ENCODE data around the gene OLA1. TPM values are rescaled to one million over a fixed set of nuclear protein-coding genes. Genes with fewer than 3 reads are reported as not detected.

Gene OLA1
- total and polyA plus RNA-seq, 9 of the 15 experiments (the other 6 are each of a cell fraction or from before 2014, with no cell fraction given): 208 to 353 (median 225) TPM

DNA sequence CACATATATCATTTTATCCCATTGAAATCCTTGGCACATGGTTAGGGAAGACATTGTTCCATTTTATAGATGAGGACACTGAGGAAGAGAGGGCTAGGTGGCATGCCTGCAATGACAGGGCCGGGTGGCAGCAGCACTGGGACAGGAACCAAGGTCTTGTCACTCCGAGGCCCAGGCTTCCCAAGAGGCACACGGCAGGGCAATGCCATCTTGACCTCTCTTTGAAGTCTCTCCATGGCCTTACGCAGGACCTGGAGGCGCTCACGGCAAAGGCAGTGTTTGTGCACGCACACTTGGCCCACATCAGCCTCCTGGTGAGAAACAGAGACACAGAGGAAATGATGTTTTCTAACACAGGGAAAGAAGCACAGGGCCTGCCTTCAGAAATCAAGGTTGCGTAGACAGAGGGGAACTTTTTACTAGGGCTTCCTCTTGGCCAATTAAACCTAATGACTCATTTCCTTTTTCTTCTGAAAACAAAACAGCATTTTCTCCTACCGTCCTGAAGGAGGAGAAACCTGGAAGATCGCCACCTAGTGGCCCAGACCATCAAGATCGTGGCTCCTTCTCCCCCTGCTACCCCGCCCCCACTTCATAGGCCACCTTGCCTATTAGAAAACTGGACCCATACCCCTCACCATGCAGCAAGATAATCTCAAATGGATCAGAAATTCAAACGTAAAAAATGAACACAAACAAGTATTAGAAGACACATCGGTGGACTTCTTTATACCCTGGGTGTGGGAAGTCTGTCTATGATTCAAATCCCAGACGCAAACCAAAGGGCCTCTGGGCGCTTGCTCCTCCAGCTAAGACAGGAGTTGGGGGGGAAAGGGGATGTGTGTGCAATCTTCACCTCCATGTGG, 208.5 kb downstream of the OLA1 start (continued):
- TF ChIP-seq, protein P1, sequence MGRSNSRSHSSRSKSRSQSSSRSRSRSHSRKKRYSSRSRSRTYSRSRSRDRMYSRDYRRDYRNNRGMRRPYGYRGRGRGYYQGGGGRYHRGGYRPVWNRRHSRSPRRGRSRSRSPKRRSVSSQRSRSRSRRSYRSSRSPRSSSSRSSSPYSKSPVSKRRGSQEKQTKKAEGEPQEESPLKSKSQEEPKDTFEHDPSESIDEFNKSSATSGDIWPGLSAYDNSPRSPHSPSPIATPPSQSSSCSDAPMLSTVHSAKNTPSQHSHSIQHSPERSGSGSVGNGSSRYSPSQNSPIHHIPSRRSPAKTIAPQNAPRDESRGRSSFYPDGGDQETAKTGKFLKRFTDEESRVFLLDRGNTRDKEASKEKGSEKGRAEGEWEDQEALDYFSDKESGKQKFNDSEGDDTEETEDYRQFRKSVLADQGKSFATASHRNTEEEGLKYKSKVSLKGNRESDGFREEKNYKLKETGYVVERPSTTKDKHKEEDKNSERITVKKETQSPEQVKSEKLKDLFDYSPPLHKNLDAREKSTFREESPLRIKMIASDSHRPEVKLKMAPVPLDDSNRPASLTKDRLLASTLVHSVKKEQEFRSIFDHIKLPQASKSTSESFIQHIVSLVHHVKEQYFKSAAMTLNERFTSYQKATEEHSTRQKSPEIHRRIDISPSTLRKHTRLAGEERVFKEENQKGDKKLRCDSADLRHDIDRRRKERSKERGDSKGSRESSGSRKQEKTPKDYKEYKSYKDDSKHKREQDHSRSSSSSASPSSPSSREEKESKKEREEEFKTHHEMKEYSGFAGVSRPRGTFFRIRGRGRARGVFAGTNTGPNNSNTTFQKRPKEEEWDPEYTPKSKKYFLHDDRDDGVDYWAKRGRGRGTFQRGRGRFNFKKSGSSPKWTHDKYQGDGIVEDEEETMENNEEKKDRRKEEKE (IDR thresholded peaks at IDR 0.05; ENCODE audit: borderline replicate concordance in 1 of 2, control insufficient read depth in 1 of 2, low read depth in 2 of 2, low read length in 1 of 2): peak in 1 of 2 experiments; percentile 36; a peak in 1 of 4 replicates
- TF ChIP-seq L3MBTL2 (IDR thresholded peaks at IDR 0.05) (peak; percentile 64), CHAMP1 (IDR thresholded peaks at IDR 0.05) (0 out of 2 replicates have a peak, but pooled peaks have one; percentile 63), TCF3 (CRISPR knock-in tag; IDR thresholded peaks at IDR 0.05) (peak; percentile 10; the same call in 1 of the 2 replicates), NR4A1 (CRISPR knock-in tag; IDR thresholded peaks at IDR 0.05) (no peak), NR4A1 (tag; IDR thresholded peaks at IDR 0.05) (peak; percentile 58; the same call in 1 of the 2 replicates), GATA2 (CRISPR knock-in tag; IDR thresholded peaks at IDR 0.05) (no peak), RBM15 (IDR thresholded peaks at IDR 0.05; ENCODE audit: insufficient read depth, low read length) (no peak), LCOR (CRISPR knock-in tag; IDR thresholded peaks at IDR 0.05) (0 out of 2 replicates have a peak, but pooled peaks have one; percentile 30), HNRNPH1 (optimal IDR thresholded peaks at IDR 0.05; ENCODE audit: low read depth, low read length) (no peak), ZNF644 (tag; IDR thresholded peaks at IDR 0.05; ENCODE audit: low read depth) (no peak), SAFB2 (IDR thresholded peaks at IDR 0.05; ENCODE audit: borderline replicate concordance, low read depth, low read length, severe bottlenecking) (no peak), GTF2E2 (tag; IDR thresholded peaks at IDR 0.05) (no peak), FOXK2 (conservative IDR thresholded peaks at IDR 0.05 in 1 of 2, IDR thresholded peaks at IDR 0.05 in 1 of 2; ENCODE audit: low read depth in 2 of 2) (peak; percentile 47 to 55; a peak in 2 of 4 replicates), ATF7 (IDR thresholded peaks at IDR 0.05) (peak; percentile 73), ZNF347 (CRISPR knock-in tag; IDR thresholded peaks at IDR 0.05; ENCODE audit: low read depth) (no peak), DMBX1 (CRISPR knock-in tag; IDR thresholded peaks at IDR 0.05; ENCODE audit: borderline replicate concordance) (peak; percentile 77; the same call in 1 of the 2 replicates), STAT5A (IDR thresholded peaks at IDR 0.05; ENCODE audit: borderline replicate concordance, low read length) (no peak; the same call in 1 of the 2 replicates)

All from K562 (cell line).